Skeletal muscle tissue (tissue), 4 donors: Measurements from ENCODE around the gene DBR1. TPM values are rescaled to one million over a fixed set of nuclear protein-coding genes. Genes with fewer than 3 reads are reported as not detected.
A peak's percentile ranks its signal among the peaks of the same experiment; 100 is the strongest.

Experiments used
- H3K27ac ChIP-seq: one replicate; pipeline ENCODE4 v1.7.0; 2013; ENCODE audit warnings: mild to moderate bottlenecking, low read depth, low read length, inconsistent platforms
- H3K27me3 ChIP-seq, 3 donors: one replicate each; pipeline ENCODE4 v1.7.0; 2013; ENCODE audit warnings: low read length in 3 of 3; ENCODE audit not compliant: control insufficient read depth in 3 of 3, insufficient read depth in 3 of 3
- H3K36me3 ChIP-seq, 3 donors: one replicate each; pipeline ENCODE4 v1.7.0; 2013; ENCODE audit warnings: low read length in 3 of 3; ENCODE audit not compliant: control insufficient read depth in 3 of 3, insufficient read depth in 3 of 3
- H3K4me1 ChIP-seq, 3 donors: one replicate each; pipeline ENCODE4 v1.7.0; 2013; ENCODE audit warnings: low read length in 3 of 3, mild to moderate bottlenecking in 3 of 3; ENCODE audit not compliant: control insufficient read depth in 3 of 3, insufficient read depth in 3 of 3
- H3K4me3 ChIP-seq, 3 donors: one replicate each; pipeline ENCODE4 v1.7.0; 2013; ENCODE audit warnings: low read length in 3 of 3
- H3K9ac ChIP-seq, 3 donors: one replicate each; pipeline ENCODE4 v1.7.0; 2013; ENCODE audit warnings: low read length in 3 of 3, mild to moderate bottlenecking in 3 of 3, moderate library complexity in 2 of 3, low read depth in 1 of 3
- H3K9me3 ChIP-seq, 3 donors: one replicate each; pipeline ENCODE4 v1.7.0; 2013; ENCODE audit warnings: low read length in 3 of 3; ENCODE audit not compliant: control insufficient read depth in 3 of 3
- total RNA-seq: library from RNA; depleted of rRNA; stranded (reverse); fragments of >200 nt; gene quantifications from one replicate; pipeline ENCODE4 v1.2.3, GENCODE V29; 2014
- donor health status: Osteomylitis.

The DBR1 gene
- total RNA-seq, 1 donor from 2014 or later = 17.2 TPM

DNA sequence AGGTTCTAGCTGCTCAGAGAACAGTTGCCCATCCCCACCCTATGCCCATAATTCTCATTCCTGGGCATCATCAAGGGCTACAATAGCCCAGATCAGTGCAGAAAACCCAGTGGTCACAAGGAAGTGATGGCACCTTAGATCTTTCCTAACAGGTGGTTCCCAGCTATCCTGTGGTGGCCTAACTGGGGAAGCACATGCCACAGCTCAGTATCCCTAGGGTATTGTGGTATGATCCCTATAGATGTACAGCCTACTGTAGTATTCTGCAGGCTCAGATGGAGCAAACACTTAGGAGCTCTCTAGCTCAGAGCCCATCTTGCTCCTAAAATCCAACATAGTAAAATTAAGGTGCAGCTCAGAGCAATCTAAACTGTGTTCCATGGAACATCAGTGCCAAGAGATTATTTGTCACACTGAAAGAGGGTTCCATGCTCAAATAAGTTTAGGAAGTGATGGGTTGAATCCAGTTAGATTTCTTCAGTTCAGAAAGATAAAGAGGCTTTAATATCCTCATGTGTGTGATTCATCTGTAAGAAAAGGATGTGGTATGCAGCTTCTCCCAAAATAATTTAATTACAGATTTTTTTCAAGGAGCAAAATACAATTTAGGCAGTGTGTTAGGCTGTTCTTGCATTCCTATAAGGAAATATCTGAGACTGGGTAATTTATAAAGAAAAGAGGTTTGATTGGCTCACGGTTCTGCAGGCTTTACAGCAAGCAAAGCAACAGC, 46.9 kb downstream of the DBR1 start:
- Histone ChIP-seq H3K27ac (no peak overlapping the region), H3K4me1 (no peaks in the 10 kb centered on the region), H3K9ac (no peak overlapping the region), H3K36me3 (no peaks in the 10 kb centered on the region), H3K9me3 (no peaks in the 10 kb centered on the region), H3K27me3 (no peaks in the 10 kb centered on the region), H3K4me3 (no peak overlapping the region)

- no peaks in the 10 kb centered on the region for H3K4me1 ChIP-seq
- H3K4me3 ChIP-seq = no peak overlapping the region
- no peak overlapping the region for H3K9ac ChIP-seq
- no peaks in the 10 kb centered on the region for H3K27me3 ChIP-seq
- no peaks in the 10 kb centered on the region for H3K9me3 ChIP-seq
- H3K27ac ChIP-seq = peak overlapping the region; percentile 47
- no peaks in the 10 kb centered on the region for H3K36me3 ChIP-seq
Measured at GRCh38 chr3:138125548-138126221, 49.0 kb downstream of the DBR1 start.

GRCh38 chr3:138124706-138125355, 49.9 kb downstream of the DBR1 start:
- Histone ChIP-seq H3K36me3 (no peaks in the 10 kb centered on the region), H3K9ac (no peak overlapping the region), H3K9me3 (no peaks in the 10 kb centered on the region), H3K4me3 (no peak overlapping the region), H3K4me1 (no peaks in the 10 kb centered on the region), H3K27ac (no peak overlapping the region), H3K27me3 (no peaks in the 10 kb centered on the region)

DNA sequence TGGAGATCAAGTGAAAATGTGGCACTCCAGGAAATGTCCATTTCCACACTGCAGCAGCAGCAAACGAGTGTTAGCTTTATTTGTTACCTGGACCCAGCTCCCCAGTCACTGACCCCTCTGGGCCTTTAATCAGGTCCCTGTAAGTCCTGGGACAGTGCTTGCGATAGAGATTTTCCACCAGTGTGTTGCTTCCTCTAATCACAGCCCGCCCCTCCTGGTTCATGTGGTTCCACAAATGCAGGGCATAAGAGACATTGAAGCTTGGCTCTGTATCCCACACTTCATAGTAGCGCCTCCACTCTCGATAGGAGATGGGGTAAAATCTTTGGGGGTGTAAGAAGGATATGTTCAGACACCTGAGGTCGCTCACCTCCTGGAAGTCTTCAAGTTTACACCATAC, 50.5 kb downstream of the DBR1 start:
- H3K4me1 ChIP-seq = no peaks in the 10 kb centered on the region
- no peaks in the 10 kb centered on the region for H3K9me3 ChIP-seq
- H3K27me3 ChIP-seq = no peaks in the 10 kb centered on the region
- H3K4me3 ChIP-seq = no peak overlapping the region
- H3K36me3 ChIP-seq = no peaks in the 10 kb centered on the region
- H3K9ac ChIP-seq = no peak overlapping the region
- no peak overlapping the region for H3K27ac ChIP-seq

DNA sequence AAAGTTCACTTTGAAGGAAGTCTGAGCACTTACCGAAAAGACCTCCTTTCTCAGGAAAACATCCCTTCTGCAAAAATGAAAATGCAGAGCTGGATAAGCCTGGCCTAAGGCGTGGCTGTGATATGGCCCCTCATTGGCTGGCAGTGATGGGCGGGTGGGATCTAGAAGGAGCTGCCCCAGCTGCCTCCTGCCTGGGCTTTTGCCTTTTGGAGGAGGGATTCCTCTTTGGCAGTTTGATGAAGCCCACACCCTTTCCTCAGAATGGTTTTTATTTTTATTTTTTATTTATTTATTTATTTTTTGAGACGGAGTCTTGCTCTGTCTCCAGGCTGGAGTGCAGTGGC, 55.3 kb downstream of the DBR1 start:
- H3K9me3 ChIP-seq = no peaks in the 10 kb centered on the region
- H3K4me1 ChIP-seq = peaks cover 4 to 10% (median 4%) of the 10 kb centered on the region in 3 donors
- H3K27me3 ChIP-seq = no peaks in the 10 kb centered on the region
- H3K27ac ChIP-seq = no peak overlapping the region
- no peaks in the 10 kb centered on the region for H3K36me3 ChIP-seq
- H3K9ac ChIP-seq = no peak overlapping the region
- no peak overlapping the region for H3K4me3 ChIP-seq

GRCh38 chr3:138118612-138119422, 55.9 kb downstream of the DBR1 start:
- H3K27me3 ChIP-seq = no peaks in the 10 kb centered on the region
- no peak overlapping the region for H3K27ac ChIP-seq
- no peaks in the 10 kb centered on the region for H3K36me3 ChIP-seq
- H3K9me3 ChIP-seq = no peaks in the 10 kb centered on the region
- no peak overlapping the region for H3K9ac ChIP-seq
- peaks cover 6 to 14% (median 9%) of the 10 kb centered on the region in 3 donors for H3K4me1 ChIP-seq
- no peak overlapping the region for H3K4me3 ChIP-seq

DNA sequence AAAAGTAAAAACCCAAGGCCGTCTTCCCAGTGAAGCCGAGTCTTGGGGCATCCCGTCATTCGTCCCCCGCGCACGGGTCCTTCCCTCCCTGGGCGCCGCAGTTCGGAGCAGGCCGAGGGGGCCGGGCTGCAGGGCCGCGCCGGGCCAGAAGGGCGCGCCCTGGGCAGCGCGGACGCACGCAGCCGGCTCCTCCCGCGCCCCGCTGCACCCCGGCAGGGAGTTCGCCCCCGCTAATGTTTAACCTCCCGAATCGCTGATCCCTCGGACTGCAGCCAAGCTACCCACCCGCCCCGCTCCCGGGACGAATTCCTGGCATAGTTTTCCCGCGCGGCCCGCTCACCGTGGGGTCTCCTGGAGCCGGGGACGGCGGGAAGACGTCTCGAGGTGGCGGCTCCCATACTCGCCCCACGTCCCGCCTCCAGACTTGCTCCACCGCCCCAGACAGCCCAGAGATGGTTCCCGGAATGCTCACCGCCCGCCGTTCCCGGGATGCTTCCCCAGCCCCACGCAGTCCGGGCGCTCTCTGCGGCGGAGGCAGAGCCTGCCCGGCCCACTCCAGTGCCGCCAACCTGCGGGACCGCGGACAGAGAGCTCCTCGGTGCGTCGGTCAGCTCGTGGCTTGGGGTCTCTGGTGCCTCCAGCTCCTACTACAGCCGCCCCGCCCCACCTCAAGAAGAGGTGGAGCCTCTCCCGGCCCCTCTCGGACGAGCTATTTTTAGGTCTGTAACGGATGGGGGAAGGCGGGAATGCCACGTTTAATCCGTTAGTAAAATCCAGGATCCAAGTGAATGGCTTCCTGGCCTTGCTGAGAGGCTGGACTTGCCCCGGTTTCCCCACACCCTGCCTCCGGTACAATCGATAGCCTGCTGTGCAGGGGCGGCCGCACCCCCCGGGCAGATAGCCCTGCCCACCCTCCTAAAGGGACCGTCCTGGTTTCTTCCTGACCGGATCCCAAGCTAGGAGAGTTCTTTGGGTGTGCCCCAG, 59.4 kb downstream of the DBR1 start, which contains the start of gene DZIP1L:
DZIP1L (minus strand) TSS at position 621 of the 984 bp plus-strand sequence. CDS start 11,637 bp downstream, outside the sequence.
- H3K4me1 ChIP-seq = peaks cover 6 to 14% (median 9%) of the 10 kb centered on the region in 3 donors
- H3K4me3 ChIP-seq = peak within 1 kb of the TSS; percentile 77 to 86 (median 78)
- H3K36me3 ChIP-seq = peaks cover 0 to 3% (median 0%) of the 10 kb centered on the region in 3 donors
- H3K9ac ChIP-seq = peak within 1 kb of the TSS; percentile 71 to 82 (median 76)
- no peaks in the 10 kb centered on the region for H3K9me3 ChIP-seq
- peak within 1 kb of the TSS; percentile 78 for H3K27ac ChIP-seq
- H3K27me3 ChIP-seq = no peaks in the 10 kb centered on the region

DNA sequence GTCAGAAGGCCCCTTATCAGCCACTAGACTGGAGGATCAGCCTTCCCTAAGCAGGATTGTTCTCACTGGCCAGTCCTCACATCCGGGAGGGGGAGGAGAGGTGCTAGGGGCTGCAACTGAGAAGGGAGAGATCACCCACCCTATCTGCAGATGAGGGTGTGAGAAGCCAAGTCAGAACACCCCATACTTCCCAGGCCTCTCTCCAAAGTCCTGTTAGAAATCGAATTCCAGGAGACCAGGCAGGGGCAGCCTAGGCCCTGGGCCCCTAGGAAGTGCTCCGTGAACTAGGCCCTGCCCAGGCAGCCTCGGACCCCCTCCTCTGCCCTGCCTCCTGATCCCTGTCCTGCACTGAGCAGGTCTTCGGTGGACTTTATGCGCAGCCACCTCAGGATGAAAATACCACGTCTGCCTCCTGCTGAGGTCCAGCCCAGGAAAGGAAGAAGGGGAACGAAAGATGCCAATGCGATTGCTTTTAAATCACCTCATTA, 60.2 kb downstream of the DBR1 start:
- Histone ChIP-seq H3K9ac (peak overlapping the region; percentile 71 to 82 (median 74)), H3K4me3 (peak overlapping the region; percentile 77 to 86 (median 78)), H3K9me3 (no peaks in the 10 kb centered on the region), H3K36me3 (peaks cover 0 to 3% (median 0%) of the 10 kb centered on the region in 3 donors), H3K27ac (peak overlapping the region; percentile 78), H3K4me1 (peaks cover 6 to 14% (median 9%) of the 10 kb centered on the region in 3 donors), H3K27me3 (no peaks in the 10 kb centered on the region)
